Loucy (cell line): ENCODE measurements around the gene RPL5.

Experiments
- EZH2phosphoT487 ChIP-seq: fragments of 200-600 bp; IDR thresholded peaks from 2 replicates; pipeline ENCODE4 v1.6.1; 2018; ENCODE audit warnings: antibody characterized with exemption, mild to moderate bottlenecking, moderate library complexity, borderline replicate concordance
- TF ChIP-seq, protein P1 (sequence below): fragments of 200-600 bp; sonication (generic); conservative IDR thresholded peaks from 2 replicates; pipeline ENCODE4 v1.5.1; 2014; ENCODE audit warnings: mild to moderate bottlenecking, antibody characterized with exemption, low read length

DNA sequence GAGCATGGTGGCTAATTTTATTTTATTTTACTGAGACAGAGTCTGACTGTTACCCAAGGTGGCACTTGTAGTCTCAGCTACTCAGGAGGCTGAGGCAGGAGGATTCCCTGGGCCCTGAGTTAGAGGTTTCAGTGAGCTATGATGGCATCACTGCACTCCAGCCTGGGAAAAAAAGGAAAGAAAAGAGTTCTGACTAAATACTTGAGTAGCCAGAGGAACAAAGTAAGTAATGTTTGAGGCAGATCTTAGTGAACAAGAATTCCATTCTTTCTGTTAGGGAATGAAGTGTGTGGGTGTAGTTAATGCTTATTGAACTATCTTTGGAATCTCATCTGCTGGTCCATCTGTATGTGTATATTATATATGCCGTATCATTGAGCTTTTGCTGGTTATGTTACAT is 33.9 kb upstream of the RPL5 start:
- TF ChIP-seq, protein P1, sequence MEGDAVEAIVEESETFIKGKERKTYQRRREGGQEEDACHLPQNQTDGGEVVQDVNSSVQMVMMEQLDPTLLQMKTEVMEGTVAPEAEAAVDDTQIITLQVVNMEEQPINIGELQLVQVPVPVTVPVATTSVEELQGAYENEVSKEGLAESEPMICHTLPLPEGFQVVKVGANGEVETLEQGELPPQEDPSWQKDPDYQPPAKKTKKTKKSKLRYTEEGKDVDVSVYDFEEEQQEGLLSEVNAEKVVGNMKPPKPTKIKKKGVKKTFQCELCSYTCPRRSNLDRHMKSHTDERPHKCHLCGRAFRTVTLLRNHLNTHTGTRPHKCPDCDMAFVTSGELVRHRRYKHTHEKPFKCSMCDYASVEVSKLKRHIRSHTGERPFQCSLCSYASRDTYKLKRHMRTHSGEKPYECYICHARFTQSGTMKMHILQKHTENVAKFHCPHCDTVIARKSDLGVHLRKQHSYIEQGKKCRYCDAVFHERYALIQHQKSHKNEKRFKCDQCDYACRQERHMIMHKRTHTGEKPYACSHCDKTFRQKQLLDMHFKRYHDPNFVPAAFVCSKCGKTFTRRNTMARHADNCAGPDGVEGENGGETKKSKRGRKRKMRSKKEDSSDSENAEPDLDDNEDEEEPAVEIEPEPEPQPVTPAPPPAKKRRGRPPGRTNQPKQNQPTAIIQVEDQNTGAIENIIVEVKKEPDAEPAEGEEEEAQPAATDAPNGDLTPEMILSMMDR = no peak
- TF ChIP-seq EZH2phosphoT487 = no peak
